PC-3 (cell line): ENCODE data around the gene ERGIC3.

Experiments used
- CTCF ChIP-seq: fragments of 300-600 bp; sonication (generic); conservative IDR thresholded peaks from 2 replicates; pipeline ENCODE4 v1.5.1; 2017; ENCODE audit warnings: antibody characterized with exemption, low read depth, mild to moderate bottlenecking, low read length
- EZH2 ChIP-seq: fragments of 300-600 bp; sonication (generic); IDR thresholded peaks from one replicate; pipeline ENCODE4 v1.6.1; 2017; ENCODE audit warnings: antibody characterized with exemption, mild to moderate bottlenecking, low read length; ENCODE audit not compliant: unreplicated experiment
- EZH2phosphoT487 ChIP-seq: fragments of 300-600 bp; sonication (generic); IDR thresholded peaks from 2 replicates; pipeline ENCODE4 v1.6.1; 2018; ENCODE audit warnings: mild to moderate bottlenecking, antibody characterized with exemption, low read length, borderline replicate concordance

GRCh38 chr20:35582741-35583404, 41.0 kb downstream of the ERGIC3 start:
- no peak for TF ChIP-seq CTCF
- TF ChIP-seq EZH2: no peak
- no peak for TF ChIP-seq EZH2phosphoT487
